ENCODE measurements around the gene SESN3. TPM values are rescaled to one million over a fixed set of nuclear protein-coding genes. Genes with fewer than 3 reads are reported as not detected.

The SESN3 gene
- total RNA-seq, 1 experiment from 2014 or later: 28.2 TPM

DNA sequence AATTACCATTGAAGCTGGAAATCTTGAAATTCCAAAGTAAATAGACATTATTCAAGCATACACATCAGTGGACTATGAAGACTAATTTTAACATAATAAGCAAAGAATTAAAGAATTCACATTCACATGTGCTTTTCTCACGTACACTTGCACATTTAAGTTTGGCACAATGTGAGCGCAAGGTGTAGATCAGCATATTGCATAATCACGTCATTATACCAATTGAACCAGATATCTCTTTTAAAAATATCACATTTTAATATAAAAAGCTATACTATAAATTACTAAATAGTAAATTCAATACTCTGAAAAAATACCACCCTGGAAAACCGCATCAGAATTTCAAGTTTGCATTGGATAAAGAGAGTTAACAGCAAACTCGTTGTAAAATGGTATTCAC, 60.7 kb downstream of the SESN3 start:
- no peaks in the 10 kb centered on the region for H3K9me3 Mint-ChIP-seq (ENCODE audit: unreplicated experiment)
- intact Hi-C loops (cut with micrococcal nuclease; ENCODE audit: unreplicated experiment): no loop called here
- Histone ChIP-seq H3K36me3 (ENCODE audit: control insufficient read depth, insufficient read depth, low read length) (no peaks in the 10 kb centered on the region), H3K4me1 (no peaks in the 10 kb centered on the region), H3K27me3 (replicated peaks; ENCODE audit: control insufficient read depth, insufficient read depth, low read length) (no peaks in the 10 kb centered on the region), H3K9me3 (no peaks in the 10 kb centered on the region), H3K4me3 (ENCODE audit: low read depth, low read length) (no peak overlapping the region)
- no peak overlapping the region for H3K4me3 Mint-ChIP-seq (ENCODE audit: unreplicated experiment)
- no peak for DNase-seq
- H3K27ac Mint-ChIP-seq (ENCODE audit: unreplicated experiment): no peak overlapping the region
- no TSS peak for BruUV-seq (replicated peaks)
- ChIA-PET POLR2A (no interaction called here), CTCF (no interaction called here)
- no peaks in the 10 kb centered on the region for H3K27me3 Mint-ChIP-seq (ENCODE audit: insufficient read depth, unreplicated experiment)
- no peak for TF ChIP-seq CTCF (IDR thresholded peaks at IDR 0.05; ENCODE audit: insufficient read depth in 1 of 2, low read depth in 1 of 2, low read length in 1 of 2, severe bottlenecking in 1 of 2, unreplicated experiment in 1 of 2)
- no peaks in the 10 kb centered on the region for H3K36me3 Mint-ChIP-seq (ENCODE audit: insufficient read depth, unreplicated experiment)
- H3K4me1 Mint-ChIP-seq (ENCODE audit: low read depth, unreplicated experiment): no peaks in the 10 kb centered on the region

- H3K27me3 Mint-ChIP-seq (ENCODE audit: insufficient read depth, unreplicated experiment): no peaks in the 10 kb centered on the region
- H3K27me3 ChIP-seq (replicated peaks; ENCODE audit: control insufficient read depth, insufficient read depth, low read length): no peaks in the 10 kb centered on the region
- POLR2A ChIA-PET: interaction anchor here (0.6 to 0.7 kb wide), 2 partner anchors 276 to 600 kb away, joined by 4 read pairs; no protein-coding TSS in a partner anchor
- no peak overlapping the region for H3K27ac Mint-ChIP-seq (ENCODE audit: unreplicated experiment)
- no peak for TF ChIP-seq CTCF (IDR thresholded peaks at IDR 0.05; ENCODE audit: insufficient read depth in 1 of 2, low read depth in 1 of 2, low read length in 1 of 2, severe bottlenecking in 1 of 2, unreplicated experiment in 1 of 2)
- no peak overlapping the region for H3K4me3 Mint-ChIP-seq (ENCODE audit: unreplicated experiment)
- no peak for DNase-seq
- no peaks in the 10 kb centered on the region for H3K4me1 ChIP-seq
- H3K36me3 Mint-ChIP-seq (ENCODE audit: insufficient read depth, unreplicated experiment): no peaks in the 10 kb centered on the region
- CTCF ChIA-PET: no interaction called here
- BruUV-seq (replicated peaks): no TSS peak
- intact Hi-C loops (cut with micrococcal nuclease; ENCODE audit: unreplicated experiment): no loop called here
- H3K9me3 ChIP-seq: no peaks in the 10 kb centered on the region
- no peaks in the 10 kb centered on the region for H3K9me3 Mint-ChIP-seq (ENCODE audit: unreplicated experiment)
- H3K4me3 ChIP-seq (ENCODE audit: low read depth, low read length): no peak overlapping the region
- no peaks in the 10 kb centered on the region for H3K4me1 Mint-ChIP-seq (ENCODE audit: low read depth, unreplicated experiment)
- H3K36me3 ChIP-seq (ENCODE audit: control insufficient read depth, insufficient read depth, low read length): no peaks in the 10 kb centered on the region
Observed at GRCh38 chr11:95166781-95167180, 64.2 kb downstream of the SESN3 start.

GRCh38 chr11:95165638-95166037, 65.4 kb downstream of the SESN3 start:
- POLR2A ChIA-PET: no interaction called here
- Mint-ChIP-seq H3K27ac (ENCODE audit: unreplicated experiment) (no peak overlapping the region), H3K4me3 (ENCODE audit: unreplicated experiment) (no peak overlapping the region)

More at GRCh38 chr11:95165638-95166037, 65.4 kb downstream of the SESN3 start:
- H3K9me3 ChIP-seq: no peaks in the 10 kb centered on the region
- H3K4me3 ChIP-seq (ENCODE audit: low read depth, low read length): no peak overlapping the region
- H3K4me1 ChIP-seq: no peaks in the 10 kb centered on the region
- no TSS peak for BruUV-seq (replicated peaks)
- TF ChIP-seq CTCF (IDR thresholded peaks at IDR 0.05; ENCODE audit: insufficient read depth in 1 of 2, low read depth in 1 of 2, low read length in 1 of 2, severe bottlenecking in 1 of 2, unreplicated experiment in 1 of 2): no peak
- intact Hi-C loops (cut with micrococcal nuclease; ENCODE audit: unreplicated experiment): no loop called here
- CTCF ChIA-PET: no interaction called here
- DNase-seq: no peak
- H3K36me3 Mint-ChIP-seq (ENCODE audit: insufficient read depth, unreplicated experiment): peaks cover 4% of the 10 kb centered on the region
- no peaks in the 10 kb centered on the region for H3K27me3 Mint-ChIP-seq (ENCODE audit: insufficient read depth, unreplicated experiment)
- no peaks in the 10 kb centered on the region for H3K9me3 Mint-ChIP-seq (ENCODE audit: unreplicated experiment)
- no peaks in the 10 kb centered on the region for H3K36me3 ChIP-seq (ENCODE audit: control insufficient read depth, insufficient read depth, low read length)
- H3K4me1 Mint-ChIP-seq (ENCODE audit: low read depth, unreplicated experiment): no peaks in the 10 kb centered on the region
- no peaks in the 10 kb centered on the region for H3K27me3 ChIP-seq (replicated peaks; ENCODE audit: control insufficient read depth, insufficient read depth, low read length)
